IMR-90 (cell line): ENCODE results near the gene BANP. TPM values are rescaled to one million over a fixed set of nuclear protein-coding genes. Genes with fewer than 3 reads are reported as not detected.
"Not testable (repeated sequence)": the region's sequence is repeated elsewhere in the genome, so short reads cannot be mapped to it uniquely, and the experiment has no call there.

Source experiments
- ATAC-seq: fragments of 200-7000 bp; cut with Tn5 transposase; 2 replicates; pipeline ENCODE4 v1.9.1; 2020; ENCODE audit warnings: low read depth, mild to moderate bottlenecking, moderate library complexity
- BruUV-seq: library from RNA; stranded (reverse); fragments of 400-500 nt; replicated peaks from 2 replicates; lab custom pipeline; 2021; lab: Mats Ljungman, UMichigan
- CTCF ChIA-PET: fragments of 300-600 bp; formaldehyde crosslinking; extraction: SDS; loops from one replicate; lab custom pipeline; 2021; ENCODE audit warnings: antibody characterized with exemption; lab: Yijun Ruan, JAX
- POLR2A ChIA-PET: fragments of 300-600 bp; sonication (Branson Sonifier 250); formaldehyde crosslinking; loops from one replicate; lab custom pipeline; 2022; ENCODE audit warnings: antibody characterized with exemption; ENCODE audit not compliant: unreplicated experiment; lab: Charles Lee
- DNase-seq: peaks from one replicate; pipeline ENCODE4 v3.0.0; 2013
- H2AFZ ChIP-seq: replicated peaks from 2 replicates; pipeline ENCODE3; 2013; ENCODE audit warnings: low read length, mild to moderate bottlenecking; ENCODE audit not compliant: poor library complexity
- H2AK5ac ChIP-seq: 2 replicates; pipeline ENCODE4 v1.6.1; 2013; ENCODE audit warnings: low read depth, low read length, inconsistent platforms
- H2AK9ac ChIP-seq: replicated peaks from 2 replicates; pipeline ENCODE3; 2013; ENCODE audit warnings: mild to moderate bottlenecking, low read depth, low read length, moderate library complexity; ENCODE audit not compliant: poor library complexity
- H2BK120ac ChIP-seq: 2 replicates; pipeline ENCODE4 v1.6.1; 2013; ENCODE audit warnings: low read depth, low read length, inconsistent platforms
- H2BK15ac ChIP-seq: 3 replicates; pipeline ENCODE4 v1.6.1; 2013; ENCODE audit warnings: low read depth, low read length, inconsistent platforms
- H2BK20ac ChIP-seq: 2 replicates; pipeline ENCODE4 v1.6.1; 2013; ENCODE audit warnings: low read depth, mild to moderate bottlenecking, inconsistent platforms, low read length, moderate library complexity
- H2BK5ac ChIP-seq: 2 replicates; pipeline ENCODE4 v1.6.1; 2013; ENCODE audit warnings: mild to moderate bottlenecking, low read depth, low read length, inconsistent platforms; ENCODE audit not compliant: poor library complexity, severe bottlenecking
- H3K14ac ChIP-seq: replicated peaks from 2 replicates; pipeline ENCODE4 v1.6.1; 2013; ENCODE audit warnings: low read depth, low read length, inconsistent platforms
- H3K18ac ChIP-seq: 2 replicates; pipeline ENCODE4 v1.6.1; 2013; ENCODE audit warnings: low read depth, low read length, control low read depth
- H3K23ac ChIP-seq: 2 replicates; pipeline ENCODE4 v1.6.1; 2013; ENCODE audit warnings: low read depth, low read length, inconsistent platforms
- H3K27ac ChIP-seq: 2 replicates; pipeline ENCODE4 v1.5.1; 2013; ENCODE audit warnings: mild to moderate bottlenecking, control low read depth, low read length; ENCODE audit not compliant: insufficient read depth
- H3K27me3 ChIP-seq: 2 replicates; pipeline ENCODE4 v1.6.1; 2013; ENCODE audit warnings: low read length; ENCODE audit not compliant: control insufficient read depth, insufficient read depth
- H3K36me3 ChIP-seq: 2 replicates; pipeline ENCODE4 v1.6.1; 2013; ENCODE audit warnings: low read length, mixed read lengths; ENCODE audit not compliant: control insufficient read depth, insufficient read depth
- H3K4ac ChIP-seq: 2 replicates; pipeline ENCODE4 v1.6.1; 2013; ENCODE audit warnings: low read depth, low read length, inconsistent platforms
- H3K4me1 ChIP-seq: 2 replicates; pipeline ENCODE4 v1.6.1; 2013; ENCODE audit warnings: low read length, mixed read lengths; ENCODE audit not compliant: control insufficient read depth, insufficient read depth
- H3K4me2 ChIP-seq: 2 replicates; pipeline ENCODE4 v1.6.1; 2013; ENCODE audit warnings: low read depth, mild to moderate bottlenecking, control low read depth, low read length, moderate library complexity
- H3K4me3 ChIP-seq: 2 replicates; pipeline ENCODE4 v1.5.1; 2013; ENCODE audit warnings: low read depth, mild to moderate bottlenecking, control low read depth, low read length, moderate library complexity; ENCODE audit not compliant: insufficient read depth
- H3K56ac ChIP-seq: 2 replicates; pipeline ENCODE4 v1.6.1; 2013; ENCODE audit warnings: low read length, inconsistent platforms; ENCODE audit not compliant: insufficient read depth; ENCODE audit errors: extremely low read depth
- H3K79me1 ChIP-seq, 2 experiments: 2 replicates each; pipeline ENCODE4 v1.6.1; 2013; ENCODE audit warnings: low read length in 2 of 2, inconsistent platforms in 1 of 2, low read depth in 1 of 2
- H3K9ac ChIP-seq: 2 replicates; pipeline ENCODE4 v1.6.1; 2013; ENCODE audit warnings: low read depth, low read length, control low read depth
- H3K9me1 ChIP-seq: 2 replicates; pipeline ENCODE4 v1.6.1; 2013; ENCODE audit warnings: low read length, inconsistent platforms; ENCODE audit not compliant: insufficient read depth
- H3K9me3 ChIP-seq: 2 replicates; pipeline ENCODE4 v1.6.1; 2013; ENCODE audit warnings: low read length; ENCODE audit not compliant: control insufficient read depth, insufficient read depth
- H4K20me1 ChIP-seq: 2 replicates; pipeline ENCODE4 v1.6.1; 2013; ENCODE audit warnings: low read length, inconsistent platforms; ENCODE audit not compliant: insufficient read depth
- H4K5ac ChIP-seq: 2 replicates; pipeline ENCODE4 v1.6.1; 2013; ENCODE audit warnings: mild to moderate bottlenecking, low read depth, low read length, control low read depth
- H4K8ac ChIP-seq, 2 experiments: 2 replicates each; pipeline ENCODE4 v1.6.1; 2013; ENCODE audit warnings: low read depth in 2 of 2, low read length in 2 of 2, control low read depth in 1 of 2, inconsistent platforms in 1 of 2
- H4K91ac ChIP-seq: 2 replicates; pipeline ENCODE4 v1.6.1; 2013; ENCODE audit warnings: low read depth, low read length, inconsistent platforms; ENCODE audit not compliant: insufficient read depth
- CHD1 ChIP-seq: IDR thresholded peaks from 2 replicates; pipeline ENCODE4 v1.6.1; 2012; ENCODE audit warnings: low read depth, low read length, improper control_type of control experiment
- WGBS, 2 experiments: methylation state at CpG; one replicate each; pipeline versions ENCODE4 v1.1.5 to v1.1.7; 2013; ENCODE audit warnings: missing lambda C conversion rate in 2 of 2; ENCODE audit not compliant: insufficient read length in 1 of 2; ENCODE audit errors: extremely low coverage in 2 of 2; 5-methylcytosine and 5-hydroxymethylcytosine counted together
- dilution Hi-C: fragments of 300-500 bp; cut with HindIII; formaldehyde crosslinking; loops from one replicate; pipeline ENCODE4 v1.14.3; 2018; ENCODE audit warnings: low sequenced_read_pairs; ENCODE audit not compliant: unreplicated experiment
- in situ Hi-C: fragments of 300-500 bp; cut with MboI; formaldehyde crosslinking; loops from 3 replicates; pipeline ENCODE4 v1.14.3; 2019; ENCODE audit warnings: low sequenced_read_pairs, inconsistent platforms, mixed read lengths
- intact Hi-C: fragments of 100-400 bp; cut with micrococcal nuclease; formaldehyde crosslinking; loops from 2 replicates; pipeline ENCODE4 v1.10.0; 2022
- polyA plus RNA-seq, 3 experiments: library from polyadenylated mRNA; depleted of rRNA; stranded (reverse); fragments of >200 nt; gene quantifications; 2 replicates each; pipeline ENCODE4 v1.2.3, GENCODE V29; 2012; ENCODE audit warnings: low replicate concordance in 1 of 3
- total RNA-seq: library from RNA; depleted of rRNA; stranded (reverse); fragments of >200 nt; gene quantifications from 2 replicates; pipeline ENCODE4 v1.2.3, GENCODE V29; 2012

The BANP gene
- total and polyA plus RNA-seq, 2 of the 4 experiments (the other 2 are of a cell fraction) = 17.4 to 17.9 TPM

GRCh38 chr16:88026964-88027938, 76.0 kb downstream of the BANP start:
- H3K4me3 ChIP-seq = no peak overlapping the region
- ChIA-PET CTCF (no interaction called here), POLR2A (no interaction called here)
- H3K9me1 ChIP-seq = no peaks in the 10 kb centered on the region
- H2BK15ac ChIP-seq = no peak overlapping the region
- dilution Hi-C loops = no loop called here
- H4K20me1 ChIP-seq = no peaks in the 10 kb centered on the region
- no peak overlapping the region for H2BK20ac ChIP-seq
- no peak overlapping the region for H2BK120ac ChIP-seq
- no peaks in the 10 kb centered on the region for H3K9me3 ChIP-seq
- in situ Hi-C loops = no loop called here
- peaks cover 3 to 14% of the 10 kb centered on the region in 2 experiments; a peak in 3 of 4 replicates for H3K79me1 ChIP-seq
- ATAC-seq (no peak), DNase-seq (no peak)
- peaks cover 10% of the 10 kb centered on the region; the same call in 1 of the 2 replicates for H3K36me3 ChIP-seq
- no peak overlapping the region for H3K14ac ChIP-seq
- no peak overlapping the region for H3K23ac ChIP-seq
- no peak overlapping the region for H2AK9ac ChIP-seq
- H4K8ac ChIP-seq = no peak overlapping the region
- no peak overlapping the region for H2BK5ac ChIP-seq
- no peak overlapping the region for H3K9ac ChIP-seq
- H3K56ac ChIP-seq = no peak overlapping the region
- no TSS peak for BruUV-seq
- no peak for TF ChIP-seq CHD1
- no peak overlapping the region; the same call in 1 of the 2 replicates for H2AK5ac ChIP-seq
- H3K4me2 ChIP-seq = no peak overlapping the region
- H3K4ac ChIP-seq = no peak overlapping the region
- H3K27me3 ChIP-seq = no peaks in the 10 kb centered on the region
- H2AFZ ChIP-seq = no peak overlapping the region
- H4K91ac ChIP-seq = no peak overlapping the region
- H3K18ac ChIP-seq = no peak overlapping the region
- 98% methylated on average over 26 of the region's 51 CpGs; no CpG with 5 or more reads in 1 of the 2 experiments for WGBS, 2 experiments
- no peak overlapping the region for H3K27ac ChIP-seq
- intact Hi-C loops = loop anchor here (10.0 kb wide), 1 partner anchor 358 kb away; the partner anchor contains the start of gene ZNF469
- no peak overlapping the region for H4K5ac ChIP-seq
- H3K4me1 ChIP-seq = peaks cover 6% of the 10 kb centered on the region

DNA sequence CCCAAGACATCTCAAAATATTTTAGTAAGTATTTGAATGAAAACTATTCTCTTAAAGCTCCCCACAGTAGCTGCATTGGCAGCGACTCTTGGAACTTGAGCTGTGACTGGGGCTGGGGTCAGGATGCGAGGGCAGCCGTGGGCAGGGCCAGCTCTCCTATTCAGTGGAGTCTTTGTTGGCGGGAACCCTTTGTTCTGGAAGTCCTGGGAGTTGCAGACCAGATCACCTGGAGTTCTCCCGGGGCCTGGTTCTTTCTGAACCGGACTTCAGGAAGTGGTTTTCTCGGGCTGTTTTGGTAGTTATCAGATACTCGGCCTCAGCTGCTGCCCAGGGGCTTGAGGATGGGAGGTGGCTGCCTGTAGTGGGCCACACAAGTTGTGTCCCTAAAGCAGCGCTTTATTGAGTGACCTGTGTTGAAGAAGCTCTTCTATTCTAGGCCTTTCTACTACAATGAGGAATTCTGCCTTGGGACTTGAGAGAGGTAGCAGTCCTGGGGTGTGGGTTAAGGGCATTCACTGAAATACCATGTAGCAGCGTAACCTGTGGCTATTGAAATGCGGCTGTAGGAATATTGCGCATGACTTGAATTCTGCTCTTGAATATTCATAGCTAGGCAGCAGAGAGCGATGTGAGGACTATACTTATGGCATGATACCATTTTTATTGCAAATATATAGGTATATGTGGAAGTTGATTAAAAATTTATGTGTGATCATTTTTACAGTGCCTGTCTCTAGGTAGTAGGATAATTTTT, 77.1 kb downstream of the BANP start:
- POLR2A ChIA-PET, H3K23ac ChIP-seq, in situ Hi-C loops, DNase-seq, H2AFZ ChIP-seq, H3K18ac ChIP-seq, H2AK9ac ChIP-seq, ATAC-seq, H4K8ac ChIP-seq, H4K91ac ChIP-seq, H3K9me3 ChIP-seq, H3K14ac ChIP-seq, H2BK5ac ChIP-seq, H4K5ac ChIP-seq, H2BK120ac ChIP-seq, H3K4me1 ChIP-seq, H3K4ac ChIP-seq, dilution Hi-C loops, CTCF ChIA-PET, H3K27me3 ChIP-seq, H2AK5ac ChIP-seq, BruUV-seq, H3K4me2 ChIP-seq, H3K9me1 ChIP-seq, H2BK20ac ChIP-seq, H3K4me3 ChIP-seq, H4K20me1 ChIP-seq, H3K56ac ChIP-seq, H3K27ac ChIP-seq, H2BK15ac ChIP-seq, H3K9ac ChIP-seq: not testable (repeated sequence)
- H3K79me1 ChIP-seq = peaks cover 3 to 14% of the 10 kb centered on the region in 2 experiments; a peak in 3 of 4 replicates
- WGBS, 2 experiments = no CpG with 5 or more reads among the region's 13 CpGs
- intact Hi-C loops = loop anchor here (10.0 kb wide), 1 partner anchor 356 kb away; the partner anchor contains the start of gene ZNF469
- H3K36me3 ChIP-seq = peaks cover 12% of the 10 kb centered on the region; the same call in 1 of the 2 replicates
